GM12878 (cell line): ENCODE data around the gene PLEKHH2. TPM values are rescaled to one million over a fixed set of nuclear protein-coding genes. Genes with fewer than 3 reads are reported as not detected.

Source experiments
- ATAC-seq: fragments of 200-7000 bp; cut with Tn5 transposase; 3 replicates; pipeline ENCODE4 v1.9.1; 2020; ENCODE audit warnings: mild to moderate bottlenecking, moderate library complexity
- BruUV-seq: library from RNA; stranded (reverse); fragments of 400-500 nt; replicated peaks from 2 replicates; lab custom pipeline; 2021; lab: Mats Ljungman, UMichigan
- CTCF ChIA-PET: fragments of 300-600 bp; sonication (Branson Sonifier 250); formaldehyde crosslinking; extraction: SDS; loops from one replicate; lab custom pipeline; 2021; ENCODE audit warnings: inconsistent platforms; lab: Yijun Ruan, JAX
- POLR2A ChIA-PET: fragments of 350-600 bp; formaldehyde crosslinking; extraction: SDS; loops from one replicate; lab custom pipeline; 2021; ENCODE audit warnings: inconsistent platforms; lab: Charles Lee
- RAD21 ChIA-PET: fragments of 300-600 bp; sonication (Branson Sonifier 250); formaldehyde crosslinking; loops from one replicate; lab custom pipeline; 2023; ENCODE audit warnings: antibody characterized with exemption; ENCODE audit not compliant: unreplicated experiment; lab: Charles Lee
- SMC1A ChIA-PET: fragments of 300-600 bp; sonication (Branson Sonifier 250); formaldehyde crosslinking; loops from one replicate; lab custom pipeline; 2023; ENCODE audit not compliant: unreplicated experiment, uncharacterized antibody; lab: Charles Lee
- DNase-seq: peaks from one replicate; pipeline ENCODE4 v3.0.0-alpha.2; 2011; ENCODE audit warnings: low read depth, low spot score
- FAIRE-seq: peaks from 3 replicates; lab custom pipeline; 2011; peaks lifted over from hg19 to GRCh38; lab: Jason Lieb, UNC
- H2AFZ ChIP-seq: 2 replicates; pipeline ENCODE4 v1.6.0; 2011; ENCODE audit warnings: low read depth, low read length, control low read depth; ENCODE audit not compliant: control insufficient read depth
- H3K27ac ChIP-seq: 2 replicates; pipeline ENCODE4 v1.5.1; 2011; ENCODE audit warnings: control low read depth; ENCODE audit not compliant: control insufficient read depth, insufficient read depth
- H3K27me3 ChIP-seq, 2 experiments: replicated peaks in 1 of 2; 2 replicates each; pipeline versions ENCODE4 v1.6.0 to v1.6.1; 2011; ENCODE audit warnings: low read length in 1 of 2; ENCODE audit not compliant: control insufficient read depth in 2 of 2, insufficient read depth in 2 of 2
- H3K36me3 ChIP-seq, 2 experiments: 2 replicates each; pipeline ENCODE4 v1.5.1; 2011; ENCODE audit warnings: low read length in 1 of 2; ENCODE audit not compliant: control insufficient read depth in 2 of 2, insufficient read depth in 2 of 2
- H3K4me1 ChIP-seq: 2 replicates; pipeline ENCODE4 v1.6.1; 2011; ENCODE audit warnings: mild to moderate bottlenecking, low read length, moderate library complexity, mixed read lengths; ENCODE audit not compliant: control insufficient read depth, insufficient read depth
- H3K4me2 ChIP-seq: 2 replicates; pipeline ENCODE4 v1.6.0; 2011; ENCODE audit warnings: control low read depth; ENCODE audit not compliant: control insufficient read depth, insufficient read depth
- H3K4me3 ChIP-seq: fragments of 200-600 bp; sonication (generic); 2 replicates; pipeline ENCODE4 v1.5.1; 2016
- H3K79me2 ChIP-seq: 2 replicates; pipeline ENCODE4 v1.6.0; 2011; ENCODE audit warnings: low read length; ENCODE audit not compliant: control insufficient read depth, insufficient read depth
- H3K9ac ChIP-seq: 2 replicates; pipeline ENCODE4 v1.8.0; 2011; ENCODE audit warnings: low read length, control low read depth, mixed read lengths; ENCODE audit not compliant: control insufficient read depth, insufficient read depth
- H3K9me3 ChIP-seq: replicated peaks from 3 replicates; pipeline ENCODE4 v1.5.1; 2011; ENCODE audit warnings: mild to moderate bottlenecking, low read length; ENCODE audit not compliant: control insufficient read depth, insufficient read depth
- H4K20me1 ChIP-seq: 2 replicates; pipeline ENCODE4 v1.6.0; 2011; ENCODE audit not compliant: control insufficient read depth, insufficient read depth
- BCL11A ChIP-seq: IDR thresholded peaks from 2 replicates; pipeline ENCODE4 v1.6.1; 2011; ENCODE audit warnings: low read depth, low read length
- BCLAF1 ChIP-seq: fragments of 450-650 bp; IDR thresholded peaks from 2 replicates; pipeline ENCODE4 v1.6.1; 2017; ENCODE audit warnings: antibody characterized with exemption, mild to moderate bottlenecking, moderate library complexity
- CBX5 ChIP-seq: sonication (generic); IDR thresholded peaks from 2 replicates; pipeline ENCODE4 v1.6.1; 2016; ENCODE audit warnings: low read depth, moderate library complexity, mild to moderate bottlenecking, inconsistent platforms
- DPF2 ChIP-seq: fragments of 450-650 bp; IDR thresholded peaks from 2 replicates; pipeline ENCODE4 v1.6.1; 2017; ENCODE audit warnings: mild to moderate bottlenecking
- E2F4 ChIP-seq: IDR thresholded peaks from 2 replicates; pipeline ENCODE4 v1.6.1; 2012; ENCODE audit warnings: low read depth, low read length, improper control_type of control experiment
- ESRRA ChIP-seq: IDR thresholded peaks from 2 replicates; pipeline ENCODE4 v1.6.1; 2012; ENCODE audit warnings: mild to moderate bottlenecking, low read length, improper control_type of control experiment
- HDAC6 ChIP-seq: fragments of 200-600 bp; sonication (generic); IDR thresholded peaks from one replicate; pipeline ENCODE4 v1.8.0; 2017; ENCODE audit warnings: antibody characterized with exemption; ENCODE audit not compliant: unreplicated experiment
- KDM1A ChIP-seq: fragments of 200-600 bp; sonication (generic); IDR thresholded peaks from 2 replicates; pipeline ENCODE4 v1.6.1; 2016; ENCODE audit warnings: borderline replicate concordance
- KLF5 ChIP-seq: fragments of 450-650 bp; IDR thresholded peaks from 2 replicates; pipeline ENCODE4 v1.6.1; 2014; ENCODE audit warnings: mild to moderate bottlenecking; ENCODE audit not compliant: partially characterized antibody
- MTA3 ChIP-seq: IDR thresholded peaks from 2 replicates; pipeline ENCODE4 v1.6.1; 2012; ENCODE audit warnings: low read length, inconsistent platforms, borderline replicate concordance
- MYB ChIP-seq: fragments of 150-350 bp; IDR thresholded peaks from 2 replicates; pipeline ENCODE4 v1.6.1; 2014; ENCODE audit warnings: mild to moderate bottlenecking, low read depth, low read length, borderline replicate concordance
- RB1 ChIP-seq: fragments of 450-650 bp; formaldehyde crosslinking; IDR thresholded peaks from 2 replicates; pipeline ENCODE4 v1.6.1; 2017; ENCODE audit warnings: mild to moderate bottlenecking, borderline replicate concordance
- RELA ChIP-seq: fragments of 450-650 bp; IDR thresholded peaks from 2 replicates; pipeline ENCODE4 v1.8.0; 2014; ENCODE audit warnings: borderline replicate concordance; ENCODE audit not compliant: partially characterized antibody
- RFX5 ChIP-seq: IDR thresholded peaks from 2 replicates; pipeline ENCODE4 v1.6.1; 2011; ENCODE audit warnings: low read depth, low read length, improper control_type of control experiment
- TAF1 ChIP-seq: IDR thresholded peaks from 2 replicates; pipeline ENCODE4 v1.6.1; 2011; ENCODE audit warnings: mild to moderate bottlenecking, low read depth, low read length, borderline replicate concordance
- TCF12 ChIP-seq: IDR thresholded peaks from 2 replicates; pipeline ENCODE4 v1.6.1; 2011; ENCODE audit warnings: low read depth, mild to moderate bottlenecking, low read length
- YY1 ChIP-seq: IDR thresholded peaks from 2 replicates; pipeline ENCODE4 v1.6.1; 2011; ENCODE audit warnings: low read depth, mild to moderate bottlenecking, low read length
- ZNF592 ChIP-seq: fragments of 450-650 bp; IDR thresholded peaks from 2 replicates; pipeline ENCODE4 v1.6.1; 2017; ENCODE audit warnings: mild to moderate bottlenecking, moderate library complexity
- ZZZ3 ChIP-seq: IDR thresholded peaks from 2 replicates; pipeline ENCODE4 v1.6.1; 2011; ENCODE audit warnings: low read depth; ENCODE audit not compliant: control insufficient read depth, insufficient read length
- WGBS: methylation state at CpG from one replicate; pipeline ENCODE4 v1.1.6; 2016; ENCODE audit warnings: low lambda C conversion rate; ENCODE audit not compliant: insufficient replicate concordance, insufficient coverage; ENCODE audit errors: missing lambda C conversion rate; 5-methylcytosine and 5-hydroxymethylcytosine counted together
- in situ Hi-C: fragments of 300-500 bp; cut with MboI; formaldehyde crosslinking; loops from 9 replicates; pipeline ENCODE4 v1.14.3; 2018; ENCODE audit warnings: mixed read lengths
- intact Hi-C: fragments of 100-400 bp; cut with micrococcal nuclease; formaldehyde crosslinking; loops from one replicate; pipeline ENCODE4 v1.14.2; 2022; ENCODE audit not compliant: unreplicated experiment
- polyA plus RNA-seq, 11 experiments: library from polyadenylated mRNA; depleted of rRNA in 4 of 11; unstranded in 6 of 11; stranded (reverse) in 5 of 11; fragments of >200 nt; fragmentation: Nextera tagmentation in 4 of 11; fragmentation: Illumina TruSeq in 1 of 11; extraction: Ambion mirVana in 4 of 11; extraction: Trizol in 1 of 11; gene quantifications; 1 replicate in 1 of 11; 2 replicates in 10 of 11; pipeline versions ENCODE4 v1.2.1 to v1.2.3, GENCODE V29; 2011 to 2016; ENCODE audit warnings: inconsistent platforms in 2 of 11, missing spikeins in 2 of 11, low read depth in 1 of 11
- total RNA-seq, 4 experiments: library from RNA; depleted of rRNA in 3 of 4; stranded (reverse); fragments of >200 nt in 3 of 4; fragmentation: Illumina TruSeq in 1 of 4; extraction: Trizol in 1 of 4; gene quantifications; 2 replicates each; pipeline versions ENCODE4 v1.2.1 to v1.2.3, GENCODE V29; 2013 to 2021

Gene PLEKHH2
- total and polyA plus RNA-seq, 10 of the 15 experiments (the other 5 are each of a cell fraction or from before 2014, with no cell fraction given), result not detected

DNA sequence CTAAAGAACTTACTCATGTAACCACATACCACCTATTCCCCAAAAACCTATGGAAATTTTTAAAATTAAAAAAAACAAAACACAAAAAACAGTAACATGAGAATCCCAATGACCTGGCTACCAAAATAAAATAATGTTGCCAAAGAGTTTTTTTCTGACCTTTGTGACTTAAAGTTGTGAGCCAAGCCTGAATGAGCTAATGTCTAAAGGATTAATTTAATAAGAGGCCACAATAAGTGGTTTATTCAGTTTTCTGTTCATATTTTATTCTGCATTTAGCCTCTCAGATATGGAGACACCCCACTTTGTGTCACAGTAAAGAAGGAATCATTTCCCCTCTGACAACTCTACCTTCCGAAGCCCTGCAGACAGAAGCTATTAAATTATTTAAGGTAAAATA is 94.2 kb downstream of the PLEKHH2 start:
- Histone ChIP-seq H3K36me3 (no peaks in the 10 kb centered on the region), H2AFZ (no peak overlapping the region), H3K27ac (no peak overlapping the region), H3K9me3 (no peaks in the 10 kb centered on the region), H3K4me2 (no peak overlapping the region), H3K4me1 (no peaks in the 10 kb centered on the region), H3K9ac (no peak overlapping the region), H4K20me1 (no peaks in the 10 kb centered on the region), H3K27me3 (no peaks in the 10 kb centered on the region), H3K4me3 (no peak overlapping the region), H3K79me2 (no peaks in the 10 kb centered on the region)
- in situ Hi-C loops, result no loop called here
- no TSS peak for BruUV-seq
- intact Hi-C loops, result no loop called here
- CTCF ChIA-PET, result no interaction called here
- 88% methylated on average over 1 of the region's 1 CpG for WGBS
- RAD21 ChIA-PET, result no interaction called here
- no peak for DNase-seq
- POLR2A ChIA-PET, result no interaction called here
- FAIRE-seq, result no peak
- ATAC-seq, result no peak
- SMC1A ChIA-PET, result no interaction called here
- TF ChIP-seq HDAC6 (no peak), KDM1A (no peak), BCL11A (no peak), RB1 (no peak), TAF1 (no peak), TCF12 (no peak), E2F4 (no peak), YY1 (no peak), MYB (no peak), RELA (no peak), ZZZ3 (no peak), ZNF592 (no peak), RFX5 (no peak), DPF2 (no peak), BCLAF1 (no peak), MTA3 (no peak), ESRRA (no peak), CBX5 (no peak), KLF5 (no peak)
